Liver (tissue), 9 donors: Measurements from ENCODE around the gene ENTREP3. TPM values are rescaled to one million over a fixed set of nuclear protein-coding genes. Genes with fewer than 3 reads are reported as not detected.

Experiments
- DNase-seq: peaks from one replicate; pipeline ENCODE4 v3.0.0-alpha.2; 2017; ENCODE audit warnings: low spot score
- H3K27ac ChIP-seq, 2 donors: one replicate each; pipeline ENCODE4 v1.7.0; 2013; ENCODE audit warnings: inconsistent platforms in 2 of 2, low read length in 2 of 2, control low read depth in 1 of 2, low read depth in 1 of 2, mild to moderate bottlenecking in 1 of 2
- H3K27me3 ChIP-seq, 4 donors: one replicate each; pipeline versions ENCODE4 v1.6.1 to v1.7.0; 2013; ENCODE audit warnings: low read length in 3 of 4, inconsistent platforms in 1 of 4, mild to moderate bottlenecking in 1 of 4, moderate library complexity in 1 of 4; ENCODE audit not compliant: control insufficient read depth in 4 of 4, insufficient read depth in 4 of 4
- H3K36me3 ChIP-seq, 4 donors: one replicate each; pipeline versions ENCODE4 v1.6.1 to v1.7.0; 2013; ENCODE audit warnings: low read length in 3 of 4, mild to moderate bottlenecking in 3 of 4, low read depth in 1 of 4, moderate library complexity in 1 of 4; ENCODE audit not compliant: control insufficient read depth in 4 of 4, insufficient read depth in 3 of 4
- H3K4me1 ChIP-seq, 4 donors: one replicate each; pipeline versions ENCODE4 v1.6.1 to v1.7.0; 2013; ENCODE audit warnings: low read length in 3 of 4, mild to moderate bottlenecking in 3 of 4, moderate library complexity in 1 of 4; ENCODE audit not compliant: control insufficient read depth in 4 of 4, insufficient read depth in 4 of 4
- H3K4me3 ChIP-seq, 3 donors: one replicate each; pipeline versions ENCODE4 v1.6.1 to v1.7.0; 2013; ENCODE audit warnings: low read length in 3 of 3, control low read depth in 1 of 3, low read depth in 1 of 3, mild to moderate bottlenecking in 1 of 3
- H3K9ac ChIP-seq, 2 donors: one replicate each; pipeline ENCODE4 v1.7.0; 2013; ENCODE audit warnings: low read length in 2 of 2, mild to moderate bottlenecking in 2 of 2, moderate library complexity in 2 of 2, control low read depth in 1 of 2, low read depth in 1 of 2
- H3K9me3 ChIP-seq, 4 donors: one replicate each; pipeline versions ENCODE4 v1.6.1 to v1.7.0; 2013; ENCODE audit warnings: low read length in 3 of 4; ENCODE audit not compliant: control insufficient read depth in 4 of 4
- ATF3 ChIP-seq: IDR thresholded peaks from 2 replicates; pipeline ENCODE4 v1.6.1; 2016; ENCODE audit warnings: antibody characterized with exemption
- CTCF ChIP-seq: fragments of 150-350 bp; IDR thresholded peaks from 2 replicates; pipeline ENCODE4 v1.5.1; 2017; ENCODE audit warnings: improper control_type of control experiment, low read depth, low read length; ENCODE audit not compliant: missing input control
- EGR1 ChIP-seq, 2 donors: IDR thresholded peaks; 2 replicates each; pipeline ENCODE4 v1.6.1; 2016 to 2018; ENCODE audit warnings: antibody characterized with exemption in 2 of 2, low read depth in 2 of 2
- FOXA1 ChIP-seq: IDR thresholded peaks from 2 replicates; pipeline ENCODE4 v1.6.1; 2016; ENCODE audit warnings: antibody characterized with exemption
- FOXA2 ChIP-seq: IDR thresholded peaks from 2 replicates; pipeline ENCODE4 v1.6.1; 2016; ENCODE audit warnings: antibody characterized with exemption
- GABPA ChIP-seq, 2 donors: IDR thresholded peaks in 1 of 2; conservative IDR thresholded peaks in 1 of 2; 2 replicates each; pipeline ENCODE4 v1.6.1; 2016; ENCODE audit warnings: antibody characterized with exemption in 2 of 2, mild to moderate bottlenecking in 1 of 2, moderate library complexity in 1 of 2
- HNF4A ChIP-seq, 2 donors: conservative IDR thresholded peaks; 2 replicates each; pipeline ENCODE4 v1.6.1; 2016; ENCODE audit warnings: antibody characterized with exemption in 2 of 2, mild to moderate bottlenecking in 2 of 2
- HNF4G ChIP-seq: IDR thresholded peaks from 2 replicates; pipeline ENCODE4 v1.6.1; 2016; ENCODE audit warnings: antibody characterized with exemption
- JUND ChIP-seq, 2 donors: IDR thresholded peaks; 2 replicates each; pipeline ENCODE4 v1.6.1; 2016; ENCODE audit warnings: antibody characterized with exemption in 2 of 2
- MAX ChIP-seq: IDR thresholded peaks from 2 replicates; pipeline ENCODE4 v1.6.1; 2016; ENCODE audit warnings: antibody characterized with exemption
- NR2F2 ChIP-seq: IDR thresholded peaks from 2 replicates; pipeline ENCODE4 v1.6.1; 2016; ENCODE audit warnings: antibody characterized with exemption
- RAD21 ChIP-seq, 2 donors: IDR thresholded peaks; 2 replicates each; pipeline ENCODE4 v1.6.1; 2016; ENCODE audit warnings: antibody characterized with exemption in 2 of 2, mild to moderate bottlenecking in 2 of 2
- RXRA ChIP-seq, 2 donors: IDR thresholded peaks; 2 replicates each; pipeline ENCODE4 v1.6.1; 2017 to 2018; ENCODE audit warnings: antibody characterized with exemption in 2 of 2, mild to moderate bottlenecking in 1 of 2
- SP1 ChIP-seq: IDR thresholded peaks from 2 replicates; pipeline ENCODE4 v1.6.1; 2018; ENCODE audit warnings: antibody characterized with exemption, mild to moderate bottlenecking
- TAF1 ChIP-seq: conservative IDR thresholded peaks from 2 replicates; pipeline ENCODE4 v1.6.1; 2016; ENCODE audit warnings: antibody characterized with exemption, mild to moderate bottlenecking
- YY1 ChIP-seq: IDR thresholded peaks from 2 replicates; pipeline ENCODE4 v1.6.1; 2016; ENCODE audit warnings: antibody characterized with exemption, mild to moderate bottlenecking
- WGBS: extraction: QIAGEN DNeasy Blood & Tissue Kit; methylation state at CpG from one replicate; pipeline ENCODE4 v1.1.7; 2013; 5-methylcytosine and 5-hydroxymethylcytosine counted together
- polyA plus RNA-seq, 2 donors: library from polyadenylated mRNA; stranded (reverse) in 1 of 2; unstranded in 1 of 2; fragments of 200-250 nt in 1 of 2; fragments of >200 nt in 1 of 2; fragmentation: Nextera tagmentation in 1 of 2; extraction: Ambion mirVana in 1 of 2; gene quantifications; one replicate each; pipeline versions ENCODE4 v1.2.1 to v1.2.3, GENCODE V29; 2013 to 2015
- total RNA-seq, 2 donors: library from RNA; depleted of rRNA; stranded (reverse); fragments of >200 nt; gene quantifications; one replicate each; pipeline ENCODE4 v1.2.3, GENCODE V29; 2014
- TF ChIP-seq, protein P1 (sequence below): IDR thresholded peaks from 2 replicates; pipeline ENCODE4 v1.6.1; 2016; ENCODE audit warnings: antibody characterized with exemption, mild to moderate bottlenecking
- TF ChIP-seq, protein P2 (sequence below): IDR thresholded peaks from 2 replicates; pipeline ENCODE4 v1.6.1; 2016; ENCODE audit warnings: antibody characterized with exemption
- donor health status: healthy.
- donor health status: healthy.
- donor health status: healthy.
- donor health status: healthy.
- donor health status: healthy.

Gene ENTREP3
- total and polyA plus RNA-seq, 4 donors: 2.8 to 7.9 (median 3.5) TPM

DNA sequence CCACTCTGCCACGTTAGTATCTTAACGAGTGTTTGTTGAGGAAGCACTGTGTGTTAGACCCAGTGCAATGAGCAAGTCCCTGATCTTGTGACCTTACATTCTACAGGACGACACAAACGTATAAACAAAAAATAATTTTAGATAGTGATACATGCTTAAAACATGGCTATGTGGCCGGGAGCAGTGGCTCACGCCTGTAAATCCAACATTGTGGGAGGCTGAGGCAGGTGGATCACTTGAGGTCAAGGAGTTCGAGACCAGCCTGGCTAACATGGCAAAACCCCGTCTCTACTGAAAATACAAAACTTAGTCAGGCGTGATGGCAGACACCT, 27.2 kb downstream of the ENTREP3 start:
- Histone ChIP-seq H3K36me3 (no peaks in the 10 kb centered on the region), H3K27ac (peak overlapping the region; percentile 60 to 81), H3K4me3 (peak overlapping the region; percentile 42 to 74 (median 62)), H3K4me1 (peaks cover 3 to 14% (median 8%) of the 10 kb centered on the region in 4 donors), H3K27me3 (no peaks in the 10 kb centered on the region), H3K9me3 (no peaks in the 10 kb centered on the region), H3K9ac (peak overlapping the region in 1 of 2 donors; percentile 45)
- DNase-seq: no peak
- TF ChIP-seq, protein P1, sequence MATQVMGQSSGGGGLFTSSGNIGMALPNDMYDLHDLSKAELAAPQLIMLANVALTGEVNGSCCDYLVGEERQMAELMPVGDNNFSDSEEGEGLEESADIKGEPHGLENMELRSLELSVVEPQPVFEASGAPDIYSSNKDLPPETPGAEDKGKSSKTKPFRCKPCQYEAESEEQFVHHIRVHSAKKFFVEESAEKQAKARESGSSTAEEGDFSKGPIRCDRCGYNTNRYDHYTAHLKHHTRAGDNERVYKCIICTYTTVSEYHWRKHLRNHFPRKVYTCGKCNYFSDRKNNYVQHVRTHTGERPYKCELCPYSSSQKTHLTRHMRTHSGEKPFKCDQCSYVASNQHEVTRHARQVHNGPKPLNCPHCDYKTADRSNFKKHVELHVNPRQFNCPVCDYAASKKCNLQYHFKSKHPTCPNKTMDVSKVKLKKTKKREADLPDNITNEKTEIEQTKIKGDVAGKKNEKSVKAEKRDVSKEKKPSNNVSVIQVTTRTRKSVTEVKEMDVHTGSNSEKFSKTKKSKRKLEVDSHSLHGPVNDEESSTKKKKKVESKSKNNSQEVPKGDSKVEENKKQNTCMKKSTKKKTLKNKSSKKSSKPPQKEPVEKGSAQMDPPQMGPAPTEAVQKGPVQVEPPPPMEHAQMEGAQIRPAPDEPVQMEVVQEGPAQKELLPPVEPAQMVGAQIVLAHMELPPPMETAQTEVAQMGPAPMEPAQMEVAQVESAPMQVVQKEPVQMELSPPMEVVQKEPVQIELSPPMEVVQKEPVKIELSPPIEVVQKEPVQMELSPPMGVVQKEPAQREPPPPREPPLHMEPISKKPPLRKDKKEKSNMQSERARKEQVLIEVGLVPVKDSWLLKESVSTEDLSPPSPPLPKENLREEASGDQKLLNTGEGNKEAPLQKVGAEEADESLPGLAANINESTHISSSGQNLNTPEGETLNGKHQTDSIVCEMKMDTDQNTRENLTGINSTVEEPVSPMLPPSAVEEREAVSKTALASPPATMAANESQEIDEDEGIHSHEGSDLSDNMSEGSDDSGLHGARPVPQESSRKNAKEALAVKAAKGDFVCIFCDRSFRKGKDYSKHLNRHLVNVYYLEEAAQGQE: no peak
- TF ChIP-seq YY1: no peak
- no peak for TF ChIP-seq GABPA (IDR thresholded peaks at IDR 0.05 in 1 of 2, conservative IDR thresholded peaks at IDR 0.05 in 1 of 2)
- no peak for TF ChIP-seq SP1
- TF ChIP-seq TAF1: no peak
- TF ChIP-seq MAX: no peak
- TF ChIP-seq JUND (IDR thresholded peaks at IDR 0.05): no peak
- no peak for TF ChIP-seq RXRA (IDR thresholded peaks at IDR 0.05)
- no peak for TF ChIP-seq FOXA1
- no peak for TF ChIP-seq FOXA2
- TF ChIP-seq NR2F2: no peak
- TF ChIP-seq ATF3: no peak
- WGBS: 66% methylated on average over 9 of the region's 9 CpGs

DNA sequence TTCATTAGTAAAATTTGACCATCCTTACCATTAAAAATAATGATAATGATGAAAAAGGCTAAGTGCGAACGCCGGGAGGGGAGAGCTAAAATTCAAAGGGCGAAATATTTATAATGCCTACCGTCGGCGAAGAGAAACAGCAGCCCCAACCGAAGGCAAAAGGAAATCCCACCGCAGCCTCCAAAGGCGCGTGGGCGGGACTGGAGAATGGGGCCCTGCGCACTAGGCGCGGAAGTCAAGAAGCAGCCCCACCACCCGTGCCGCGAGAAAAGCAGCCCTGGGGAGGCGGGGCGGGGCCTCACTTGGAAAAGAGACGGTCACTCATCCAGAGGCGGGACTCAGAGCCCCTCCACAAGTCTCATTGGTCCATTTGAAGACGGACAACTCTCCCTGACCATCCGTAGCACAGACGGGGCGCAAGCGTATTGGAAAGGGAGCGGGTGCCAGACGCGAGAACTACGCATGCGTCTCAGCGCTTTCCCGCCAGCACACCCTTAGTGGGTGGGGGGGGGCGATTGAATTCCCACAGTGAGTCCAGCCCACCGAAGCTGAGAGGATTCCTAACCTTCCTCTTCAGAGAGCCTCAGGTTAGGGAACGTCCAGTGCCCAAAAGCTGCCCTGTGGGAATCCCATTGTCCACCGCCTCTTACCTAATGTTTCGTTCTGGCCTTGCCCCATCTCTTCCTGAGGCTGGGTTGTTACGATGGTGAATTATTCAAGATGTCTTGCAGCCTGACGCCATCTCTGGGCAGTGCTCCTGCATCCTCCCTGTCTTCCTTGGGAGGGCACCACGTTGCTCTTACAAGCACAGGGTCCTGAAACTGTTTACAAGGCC, 27.8 kb downstream of the ENTREP3 start:
- peak; percentile 96 for DNase-seq
- peaks cover 3 to 14% (median 8%) of the 10 kb centered on the region in 4 donors for H3K4me1 ChIP-seq
- TF ChIP-seq JUND (IDR thresholded peaks at IDR 0.05): no peak
- no peak for TF ChIP-seq HNF4G
- TF ChIP-seq HNF4A (conservative IDR thresholded peaks at IDR 0.05): peak in 1 of 2 donors; percentile 3
- TF ChIP-seq GABPA (IDR thresholded peaks at IDR 0.05 in 1 of 2, conservative IDR thresholded peaks at IDR 0.05 in 1 of 2): no peak
- peak; percentile 77 for TF ChIP-seq YY1
- peak; percentile 14 for TF ChIP-seq CTCF
- TF ChIP-seq, protein P1: peak; percentile 57
- peak; percentile 52 for TF ChIP-seq MAX
- no peak for TF ChIP-seq ATF3
- no peak for TF ChIP-seq RAD21 (IDR thresholded peaks at IDR 0.05)
- peak; percentile 84 for TF ChIP-seq SP1
- no peak for TF ChIP-seq FOXA2
- TF ChIP-seq FOXA1: no peak
- TF ChIP-seq, protein P2, sequence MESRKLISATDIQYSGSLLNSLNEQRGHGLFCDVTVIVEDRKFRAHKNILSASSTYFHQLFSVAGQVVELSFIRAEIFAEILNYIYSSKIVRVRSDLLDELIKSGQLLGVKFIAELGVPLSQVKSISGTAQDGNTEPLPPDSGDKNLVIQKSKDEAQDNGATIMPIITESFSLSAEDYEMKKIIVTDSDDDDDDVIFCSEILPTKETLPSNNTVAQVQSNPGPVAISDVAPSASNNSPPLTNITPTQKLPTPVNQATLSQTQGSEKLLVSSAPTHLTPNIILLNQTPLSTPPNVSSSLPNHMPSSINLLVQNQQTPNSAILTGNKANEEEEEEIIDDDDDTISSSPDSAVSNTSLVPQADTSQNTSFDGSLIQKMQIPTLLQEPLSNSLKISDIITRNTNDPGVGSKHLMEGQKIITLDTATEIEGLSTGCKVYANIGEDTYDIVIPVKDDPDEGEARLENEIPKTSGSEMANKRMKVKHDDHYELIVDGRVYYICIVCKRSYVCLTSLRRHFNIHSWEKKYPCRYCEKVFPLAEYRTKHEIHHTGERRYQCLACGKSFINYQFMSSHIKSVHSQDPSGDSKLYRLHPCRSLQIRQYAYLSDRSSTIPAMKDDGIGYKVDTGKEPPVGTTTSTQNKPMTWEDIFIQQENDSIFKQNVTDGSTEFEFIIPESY: no peak
- TF ChIP-seq RXRA (IDR thresholded peaks at IDR 0.05): no peak
- peak in 1 of 2 donors; percentile 83 for TF ChIP-seq EGR1 (IDR thresholded peaks at IDR 0.05; ENCODE audit: low read depth in 2 of 2)
- TF ChIP-seq TAF1: no peak

More for the DNA sequence above, 27.8 kb downstream of the ENTREP3 start:
- Histone ChIP-seq H3K27me3 (no peaks in the 10 kb centered on the region), H3K9me3 (no peaks in the 10 kb centered on the region), H3K9ac (peak overlapping the region; percentile 73 to 87), H3K27ac (peak overlapping the region; percentile 81 to 83), H3K36me3 (no peaks in the 10 kb centered on the region), H3K4me3 (peak overlapping the region; percentile 57 to 87 (median 79))
- 2% methylated on average over 42 of the region's 42 CpGs for whole genome bisulfite sequencing
